Vagina (tissue), 2 donors: ENCODE measurements around the gene MEF2A. TPM values are rescaled to one million over a fixed set of nuclear protein-coding genes. Genes with fewer than 3 reads are reported as not detected.

Experiments used
- DNase-seq, 2 donors: peaks; one replicate each; pipeline ENCODE4 v3.0.0-alpha.2; 2017; ENCODE audit errors: extremely low spot score in 2 of 2
- H3K27ac ChIP-seq: fragments of 200-600 bp; sonication (generic); one replicate; pipeline ENCODE4 v1.5.1; 2019
- H3K27me3 ChIP-seq: fragments of 200-600 bp; sonication (generic); one replicate; pipeline ENCODE4 v1.5.1; 2019
- H3K36me3 ChIP-seq, 2 donors: fragments of 200-600 bp; sonication (generic); one replicate each; pipeline ENCODE4 v1.5.1; 2017 to 2019
- H3K4me1 ChIP-seq: fragments of 200-600 bp; sonication (generic); one replicate; pipeline ENCODE4 v1.5.1; 2019
- H3K4me3 ChIP-seq, 2 donors: fragments of 200-600 bp; sonication (generic); 1 replicate in 1 of 2; 2 replicates in 1 of 2; pipeline ENCODE4 v1.5.1; 2016 to 2019
- H3K9me3 ChIP-seq: fragments of 200-600 bp; sonication (generic); one replicate; pipeline ENCODE4 v1.5.1; 2019
- CTCF ChIP-seq, 3 experiments: fragments of 450-650 bp in 2 of 3; fragments of 200-600 bp in 1 of 3; sonication (generic) in 1 of 3; IDR thresholded peaks; one replicate each; pipeline ENCODE4 v1.5.1; 2017 to 2019; ENCODE audit warnings: antibody characterized with exemption in 3 of 3, mild to moderate bottlenecking in 2 of 3, moderate library complexity in 2 of 3
- POLR2A ChIP-seq, 2 donors: fragments of 450-650 bp; IDR thresholded peaks; one replicate each; pipeline ENCODE4 v1.6.1; 2017; ENCODE audit warnings: antibody characterized with exemption in 2 of 2, mild to moderate bottlenecking in 2 of 2, moderate library complexity in 2 of 2
- POLR2AphosphoS5 ChIP-seq, 2 donors: sonication (generic); formaldehyde crosslinking; IDR thresholded peaks; one replicate each; pipeline ENCODE4 v1.9.0; 2017; ENCODE audit warnings: antibody characterized with exemption in 2 of 2, mild to moderate bottlenecking in 2 of 2, low read depth in 1 of 2; ENCODE audit not compliant: insufficient read depth in 1 of 2
- intact Hi-C: fragments of 100-400 bp; cut with DNase I; formaldehyde crosslinking; loops from one replicate; pipeline ENCODE4 v1.15.1; 2023
- total RNA-seq: library from RNA; depleted of rRNA; stranded (reverse); fragments of >200 nt; gene quantifications from one replicate; pipeline ENCODE4 v1.2.3, GENCODE V29; 2016

MEF2A gene
- total RNA-seq, 1 donor from 2014 or later: 51.3 TPM

- Histone ChIP-seq H3K4me1 (peaks cover 39% of the 10 kb centered on the region), H3K36me3 (no peaks in the 10 kb centered on the region), H3K27ac (peak overlapping the region; percentile 85), H3K4me3 (no peak overlapping the region), H3K27me3 (no peaks in the 10 kb centered on the region), H3K9me3 (no peaks in the 10 kb centered on the region)
- no peak for DNase-seq
- TF ChIP-seq POLR2AphosphoS5 (IDR thresholded peaks at IDR 0.05; ENCODE audit: insufficient read depth in 1 of 2, low read depth in 1 of 2) (peak in 1 of 2 donors; percentile 86), CTCF (IDR thresholded peaks at IDR 0.05) (peak in 1 of 3 experiments; percentile 74), POLR2A (IDR thresholded peaks at IDR 0.05) (no peak)
- intact Hi-C loops: no loop called here
These were observed 138.0 kb downstream of the MEF2A start for GRCh38 chr15:99703603-99704443.

GRCh38 chr15:99704444-99704838 is 138.7 kb downstream of the MEF2A start:
- peaks cover 46% of the 10 kb centered on the region for H3K4me1 ChIP-seq
- intact Hi-C loops: no loop called here
- no peak overlapping the region for H3K4me3 ChIP-seq
- H3K36me3 ChIP-seq: no peaks in the 10 kb centered on the region
- H3K27me3 ChIP-seq: no peaks in the 10 kb centered on the region
- H3K9me3 ChIP-seq: no peaks in the 10 kb centered on the region
- TF ChIP-seq CTCF (IDR thresholded peaks at IDR 0.05): peak; percentile 63 to 71 (median 70)
- TF ChIP-seq POLR2A (IDR thresholded peaks at IDR 0.05): no peak
- TF ChIP-seq POLR2AphosphoS5 (IDR thresholded peaks at IDR 0.05; ENCODE audit: insufficient read depth in 1 of 2, low read depth in 1 of 2): peak in 1 of 2 donors; percentile 71
- peak overlapping the region; percentile 85 for H3K27ac ChIP-seq
- DNase-seq: no peak

GRCh38 chr15:99706557-99707303 is 140.9 kb downstream of the MEF2A start:
- TF ChIP-seq POLR2A (IDR thresholded peaks at IDR 0.05): no peak
- TF ChIP-seq POLR2AphosphoS5 (IDR thresholded peaks at IDR 0.05; ENCODE audit: insufficient read depth in 1 of 2, low read depth in 1 of 2): no peak
- no peak for TF ChIP-seq CTCF (IDR thresholded peaks at IDR 0.05)
- peaks cover 48% of the 10 kb centered on the region for H3K4me1 ChIP-seq
- no peak overlapping the region for H3K4me3 ChIP-seq
- H3K36me3 ChIP-seq: peaks cover 0 to 6% of the 10 kb centered on the region in 2 donors
- H3K27me3 ChIP-seq: no peaks in the 10 kb centered on the region
- DNase-seq: no peak
- H3K9me3 ChIP-seq: no peaks in the 10 kb centered on the region
- peak overlapping the region; percentile 49 for H3K27ac ChIP-seq
- intact Hi-C loops: no loop called here

GRCh38 chr15:99707473-99708270 is 141.9 kb downstream of the MEF2A start:
- intact Hi-C loops: no loop called here
- Histone ChIP-seq H3K4me1 (peaks cover 48% of the 10 kb centered on the region), H3K36me3 (peaks cover 0 to 11% of the 10 kb centered on the region in 2 donors), H3K9me3 (no peaks in the 10 kb centered on the region), H3K27ac (peak overlapping the region; percentile 49), H3K4me3 (no peak overlapping the region), H3K27me3 (no peaks in the 10 kb centered on the region)
- DNase-seq: no peak
- TF ChIP-seq POLR2A (IDR thresholded peaks at IDR 0.05): no peak
- TF ChIP-seq CTCF (IDR thresholded peaks at IDR 0.05): no peak
- TF ChIP-seq POLR2AphosphoS5 (IDR thresholded peaks at IDR 0.05; ENCODE audit: insufficient read depth in 1 of 2, low read depth in 1 of 2): no peak
